ENCODE results near the gene AMBP. TPM values are rescaled to one million over a fixed set of nuclear protein-coding genes. Genes with fewer than 3 reads are reported as not detected.

The AMBP gene
- polyA plus RNA-seq, 1 of the 3 experiments (the other 2 are of a cell fraction): 0.16 TPM

DNA sequence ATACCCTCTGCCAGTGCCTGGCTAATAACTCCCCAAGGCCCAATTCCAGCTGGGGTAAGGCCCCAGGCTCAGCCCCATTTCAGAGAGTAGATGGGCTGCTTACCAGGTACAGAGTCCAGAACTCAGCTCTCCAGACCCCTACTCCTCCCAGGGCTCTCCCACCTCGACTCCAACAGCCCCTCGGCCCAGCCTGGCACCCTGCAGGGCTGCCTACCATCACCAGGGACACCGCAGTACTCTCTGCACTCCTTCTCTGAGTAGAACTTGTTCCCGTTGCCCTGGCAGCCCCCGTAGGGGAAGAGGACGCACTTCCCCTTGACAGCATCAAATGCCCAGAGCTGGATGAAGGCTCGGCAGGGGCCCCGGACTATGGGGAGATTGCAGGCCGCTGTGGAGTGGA is 17.4 kb downstream of the AMBP start:
- Histone ChIP-seq H4K20me1 (ENCODE audit: insufficient read depth) (no peaks in the 10 kb centered on the region), H3K27me3 (ENCODE audit: insufficient read depth) (no peaks in the 10 kb centered on the region), H3K4me2 (no peak overlapping the region), H3K4me3 (ENCODE audit: low read depth in 2 of 2, low read length in 1 of 2) (no peak overlapping the region), H3K27ac (ENCODE audit: low read depth in 2 of 2, low read length in 1 of 2) (no peak overlapping the region), H3K36me3 (replicated peaks in 1 of 2; ENCODE audit: control insufficient read depth in 1 of 2, insufficient read depth in 2 of 2, low read length in 1 of 2) (no peaks in the 10 kb centered on the region), H3K9me3 (no peaks in the 10 kb centered on the region), H2AFZ (ENCODE audit: low read depth) (no peak overlapping the region), H3K79me2 (ENCODE audit: insufficient read depth) (no peaks in the 10 kb centered on the region), H3K4me1 (ENCODE audit: control insufficient read depth in 1 of 2, insufficient read depth in 2 of 2, low read depth in 1 of 2, low read length in 1 of 2) (no peaks in the 10 kb centered on the region; a peak in 1 of 4 replicates), H3F3A (replicated peaks; ENCODE audit: insufficient read depth) (no peaks in the 10 kb centered on the region), H3K9ac (no peak overlapping the region), H3K9me2 (no peaks in the 10 kb centered on the region)
- ChIA-PET CTCF (interaction anchor here (1.5 kb wide), 2 partner anchors 22 to 323 kb away, joined by 4 read pairs; no protein-coding TSS in a partner anchor), POLR2A (no interaction called here)
- no peak for DNase-seq
- TF ChIP-seq TEAD4 (IDR thresholded peaks at IDR 0.05; ENCODE audit: borderline replicate concordance, insufficient read depth) (no peak), JUND (IDR thresholded peaks at IDR 0.05) (no peak), TCF12 (IDR thresholded peaks at IDR 0.05) (no peak), NRF1 (IDR thresholded peaks at IDR 0.05; ENCODE audit: low read depth, low read length) (no peak), GABPA (IDR thresholded peaks at IDR 0.05; ENCODE audit: low read depth) (no peak), EZH2phosphoT487 (IDR thresholded peaks at IDR 0.05; ENCODE audit: borderline replicate concordance, low read depth) (no peak), YY1 (IDR thresholded peaks at IDR 0.05; ENCODE audit: low read depth) (no peak), SMC3 (IDR thresholded peaks at IDR 0.05; ENCODE audit: low read depth, low read length) (no peak), FOXJ3 (CRISPR knock-in tag; IDR thresholded peaks at IDR 0.05) (no peak), USF1 (IDR thresholded peaks at IDR 0.05; ENCODE audit: borderline replicate concordance, low read depth) (no peak), USF2 (IDR thresholded peaks at IDR 0.05; ENCODE audit: borderline replicate concordance, low read depth, low read length) (no peak)
- TF ChIP-seq, protein P1, sequence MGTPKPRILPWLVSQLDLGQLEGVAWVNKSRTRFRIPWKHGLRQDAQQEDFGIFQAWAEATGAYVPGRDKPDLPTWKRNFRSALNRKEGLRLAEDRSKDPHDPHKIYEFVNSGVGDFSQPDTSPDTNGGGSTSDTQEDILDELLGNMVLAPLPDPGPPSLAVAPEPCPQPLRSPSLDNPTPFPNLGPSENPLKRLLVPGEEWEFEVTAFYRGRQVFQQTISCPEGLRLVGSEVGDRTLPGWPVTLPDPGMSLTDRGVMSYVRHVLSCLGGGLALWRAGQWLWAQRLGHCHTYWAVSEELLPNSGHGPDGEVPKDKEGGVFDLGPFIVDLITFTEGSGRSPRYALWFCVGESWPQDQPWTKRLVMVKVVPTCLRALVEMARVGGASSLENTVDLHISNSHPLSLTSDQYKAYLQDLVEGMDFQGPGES (IDR thresholded peaks at IDR 0.05; ENCODE audit: low read depth, low read length): no peak
- WGBS (ENCODE audit: low lambda C conversion rate): 78% methylated on average over 6 of the region's 9 CpGs

- no peak for DNase-seq
- Histone ChIP-seq H3K27ac (ENCODE audit: low read depth in 2 of 2, low read length in 1 of 2) (no peak overlapping the region), H3K9ac (no peak overlapping the region), H3K4me3 (ENCODE audit: low read depth in 2 of 2, low read length in 1 of 2) (no peak overlapping the region), H3K79me2 (ENCODE audit: insufficient read depth) (no peaks in the 10 kb centered on the region), H3K9me2 (no peaks in the 10 kb centered on the region), H2AFZ (ENCODE audit: low read depth) (no peak overlapping the region), H3K27me3 (ENCODE audit: insufficient read depth) (no peaks in the 10 kb centered on the region), H3K36me3 (replicated peaks in 1 of 2; ENCODE audit: control insufficient read depth in 1 of 2, insufficient read depth in 2 of 2, low read length in 1 of 2) (no peaks in the 10 kb centered on the region), H3K4me1 (ENCODE audit: control insufficient read depth in 1 of 2, insufficient read depth in 2 of 2, low read depth in 1 of 2, low read length in 1 of 2) (no peaks in the 10 kb centered on the region; a peak in 1 of 4 replicates), H3K9me3 (no peaks in the 10 kb centered on the region), H3K4me2 (no peak overlapping the region), H3F3A (replicated peaks; ENCODE audit: insufficient read depth) (no peaks in the 10 kb centered on the region), H4K20me1 (ENCODE audit: insufficient read depth) (no peaks in the 10 kb centered on the region)
- ChIA-PET POLR2A (no interaction called here), CTCF (interaction anchor here (1.5 to 2.6 kb wide), 2 partner anchors 23 to 323 kb away, joined by 4 to 14 read pairs; no protein-coding TSS in a partner anchor)
- WGBS (ENCODE audit: low lambda C conversion rate): 88% methylated on average over 7 of the region's 8 CpGs
- TF ChIP-seq REST (IDR thresholded peaks at IDR 0.05; ENCODE audit: low read depth, low read length): no peak
- no peak for TF ChIP-seq TEAD4 (IDR thresholded peaks at IDR 0.05; ENCODE audit: borderline replicate concordance, insufficient read depth)
- no peak for TF ChIP-seq FOXM1 (IDR thresholded peaks at IDR 0.05; ENCODE audit: low read depth)
- TF ChIP-seq USF1 (IDR thresholded peaks at IDR 0.05; ENCODE audit: borderline replicate concordance, low read depth): no peak
- no peak for TF ChIP-seq NRF1 (IDR thresholded peaks at IDR 0.05; ENCODE audit: low read depth, low read length)
- no peak for TF ChIP-seq RAD21 (IDR thresholded peaks at IDR 0.05; ENCODE audit: low read length)
Observed at GRCh38 chr9:114060070-114060469, 18.0 kb downstream of the AMBP start.
